RPMI7951 (cell line): Measurements from ENCODE around the gene PABPC1L. TPM values are rescaled to one million over a fixed set of nuclear protein-coding genes. Genes with fewer than 3 reads are reported as not detected.
"Not testable (repeated sequence)": the region's sequence is repeated elsewhere in the genome, so short reads cannot be mapped to it uniquely, and the experiment has no call there.

Source experiments
- DNase-seq: peaks from one replicate; pipeline ENCODE4 v3.0.0-alpha.2; 2012; ENCODE audit warnings: low read depth
- total RNA-seq: library from RNA; depleted of rRNA; stranded (reverse); fragments of >200 nt; shearing (Covaris generic); gene quantifications from 2 replicates; pipeline ENCODE4 v1.2.3, GENCODE V29; 2014; rRNA removed

The PABPC1L gene
- 4.9 and 6.2 TPM in 2 replicates for total RNA-seq

GRCh38 chr20:44909872-44910689, at the start of gene PABPC1L:
PABPC1L (plus strand) TSS chr20:44910060; CDS start chr20:44910144, 84 bp downstream.
- DNase-seq = peak; percentile 70

DNA sequence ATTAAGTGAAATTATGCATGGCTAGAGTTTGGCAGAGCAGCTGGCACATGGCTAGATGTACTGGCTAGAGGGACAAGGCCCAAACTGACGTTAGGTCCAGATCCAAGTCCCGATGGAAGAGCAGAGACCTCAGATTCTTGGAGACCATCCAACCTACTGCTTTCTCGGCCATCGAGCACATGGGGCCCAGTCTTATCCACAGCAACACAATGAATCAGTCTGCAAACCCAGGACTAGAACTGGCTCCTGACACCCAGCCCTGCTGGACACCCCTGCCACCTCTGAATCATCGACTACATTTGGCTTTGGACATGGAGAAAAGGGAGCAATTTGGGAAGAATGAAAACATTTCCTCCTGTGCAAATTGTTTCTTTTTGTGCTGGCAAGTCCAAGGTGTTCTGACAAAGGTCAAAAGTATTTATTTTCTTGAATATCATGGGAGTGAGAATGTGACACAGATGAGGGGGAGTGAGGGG, 48.3 kb upstream of the PABPC1L start:
- DNase-seq = peak; percentile 59

- DNase-seq = no peak
These were observed 47.6 kb upstream of the PABPC1L start for GRCh38 chr20:44862286-44862685.

- not testable (repeated sequence) for DNase-seq
These were observed 46.3 kb upstream of the PABPC1L start for GRCh38 chr20:44863365-44864084.

GRCh38 chr20:44864493-44864892, 45.4 kb upstream of the PABPC1L start:
- DNase-seq = not testable (repeated sequence)

- DNase-seq = no peak
These were observed 43.0 kb upstream of the PABPC1L start for GRCh38 chr20:44866703-44867335.

DNA sequence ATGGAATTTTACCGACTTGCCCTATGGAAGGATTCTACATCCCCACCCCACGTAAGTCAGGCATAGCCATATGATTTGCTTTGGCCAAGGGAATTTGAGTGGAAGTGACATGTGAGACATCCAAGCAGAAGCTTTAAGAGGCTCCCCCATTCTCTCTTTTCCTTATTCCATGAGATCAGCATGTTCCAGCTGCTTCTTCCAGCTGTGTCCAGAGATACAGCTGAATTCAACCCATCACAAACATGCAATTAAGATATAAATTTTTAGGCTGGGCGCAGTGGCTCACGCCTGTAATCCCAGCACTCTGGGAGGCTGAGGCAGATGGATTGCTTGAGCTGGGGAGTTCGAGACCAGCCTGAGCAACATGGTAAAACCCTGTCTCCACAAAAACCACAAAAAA, 40.4 kb upstream of the PABPC1L start:
- DNase-seq = no peak

GRCh38 chr20:44882360-44882759, 27.5 kb upstream of the PABPC1L start:
- not testable (repeated sequence) for DNase-seq

DNA sequence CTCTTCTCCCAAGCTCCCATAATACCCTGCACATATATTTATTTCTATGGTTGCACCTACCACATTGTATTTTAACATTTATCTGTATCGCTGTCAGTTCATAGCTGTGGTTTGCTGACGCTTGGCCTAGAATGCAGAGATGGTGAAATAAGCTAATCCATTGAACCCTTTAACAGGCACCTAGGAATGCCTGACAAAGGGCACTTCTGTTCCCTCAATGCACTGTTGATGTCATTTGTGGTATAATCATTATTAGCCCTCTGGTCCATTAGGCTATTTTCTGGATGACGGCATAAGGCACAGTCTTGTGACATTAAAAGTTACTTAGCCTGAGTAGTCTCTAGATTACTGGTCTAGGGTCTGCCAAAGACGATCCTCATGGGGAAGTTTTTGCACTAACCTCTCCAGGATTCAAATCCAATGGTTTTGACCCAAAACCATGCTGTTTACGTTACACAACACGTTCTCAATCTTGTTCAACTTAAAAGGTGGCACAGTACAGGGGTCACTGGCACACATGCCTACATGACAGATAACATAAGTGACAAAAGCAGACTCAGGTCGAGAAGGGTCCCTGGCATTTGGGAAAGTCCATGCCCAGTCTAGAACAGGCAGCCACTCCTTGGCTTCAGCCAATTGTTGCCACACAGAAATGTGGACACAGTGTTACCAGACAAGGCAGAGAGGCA, 26.5 kb upstream of the PABPC1L start:
- DNase-seq = no peak

GRCh38 chr20:44884907-44885391, 24.9 kb upstream of the PABPC1L start:
- no peak for DNase-seq

- peak; percentile 99 for DNase-seq
These were observed 24.2 kb upstream of the PABPC1L start, which contains the start of gene YWHAB for GRCh38 chr20:44885392-44886265. YWHAB (plus strand) TSS chr20:44885705; CDS start chr20:44901534, 15,829 bp downstream.

- no peak for DNase-seq
These were observed 23.6 kb upstream of the PABPC1L start for GRCh38 chr20:44886266-44886651.

- no peak for DNase-seq
These were observed 23.0 kb upstream of the PABPC1L start for GRCh38 chr20:44886828-44887227.

DNA sequence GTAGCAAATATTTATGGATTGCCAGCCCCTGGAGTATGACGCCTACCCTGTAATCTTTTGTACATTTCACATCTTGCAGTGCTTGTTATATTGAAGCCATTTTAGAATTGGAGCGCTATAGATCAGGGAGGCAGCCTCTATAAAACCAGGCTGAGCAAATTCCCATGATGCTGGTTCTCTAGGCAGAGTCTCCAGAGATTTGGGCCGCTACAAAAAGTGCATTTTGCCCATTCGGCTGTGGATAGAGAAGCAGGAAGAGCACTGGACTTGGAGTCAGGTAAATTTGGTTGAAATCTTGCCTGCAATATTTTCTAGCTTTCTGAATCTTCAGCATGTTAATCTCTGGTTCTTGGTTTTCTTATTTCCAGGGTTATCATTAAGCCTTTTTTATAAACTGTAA, 22.4 kb upstream of the PABPC1L start:
- no peak for DNase-seq

DNA sequence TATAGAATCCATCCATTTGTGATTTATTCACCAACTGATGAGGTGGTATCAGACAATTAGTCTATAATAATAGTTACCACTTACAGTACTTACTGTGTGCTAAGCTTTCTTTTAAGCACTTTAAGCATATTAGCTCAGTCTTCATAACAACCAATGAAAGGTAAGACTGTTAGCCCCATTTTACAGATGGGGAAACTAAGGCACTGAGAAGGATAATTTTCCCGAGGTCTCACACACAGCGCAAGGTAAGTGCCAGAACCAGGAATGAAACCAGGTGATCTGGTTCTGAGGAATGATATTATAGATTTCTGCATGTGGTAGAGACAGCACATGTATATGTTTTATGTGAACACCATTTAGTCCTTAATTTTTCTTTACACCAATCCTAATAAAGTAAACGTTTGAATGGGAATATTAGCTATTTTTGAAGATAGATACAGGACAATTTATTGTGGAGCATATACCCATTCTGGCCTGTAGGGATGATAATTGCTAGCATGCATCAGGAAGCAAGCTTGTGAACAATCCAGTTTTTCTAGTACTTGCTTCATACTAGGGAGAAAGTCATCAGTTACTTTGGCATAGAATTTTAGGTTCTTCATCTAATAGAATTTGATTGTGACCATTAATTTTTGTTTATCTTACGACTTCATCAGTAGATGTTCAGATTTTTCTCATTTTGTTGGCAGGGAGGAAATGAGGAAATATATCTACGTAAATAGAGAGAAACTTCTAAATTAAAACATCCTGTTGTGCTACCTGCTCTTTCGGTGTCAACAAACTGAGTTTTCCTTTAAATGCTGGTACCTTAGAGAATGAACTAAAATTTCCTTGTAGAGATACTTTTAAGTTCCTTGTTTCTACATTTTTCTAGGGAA, 21.4 kb upstream of the PABPC1L start:
- no peak for DNase-seq

DNA sequence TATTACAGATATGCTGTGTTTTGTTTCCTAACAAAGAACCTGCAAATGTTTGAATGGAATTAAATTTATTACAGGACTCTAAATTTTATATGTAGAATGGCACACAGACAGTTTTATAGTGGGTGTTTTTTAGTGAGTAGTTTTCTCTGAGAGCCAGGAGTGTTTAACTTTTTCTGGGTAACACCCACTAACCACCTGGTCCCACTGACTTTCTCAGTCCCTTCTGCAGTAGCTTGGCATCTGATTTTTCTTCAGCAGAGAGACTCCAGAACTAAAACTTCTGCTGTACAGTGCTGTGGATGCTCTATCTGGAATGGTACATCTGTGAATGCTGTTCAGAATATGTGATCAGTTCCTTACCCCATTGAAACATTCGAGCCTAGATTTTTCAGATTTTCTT, 18.0 kb upstream of the PABPC1L start:
- no peak for DNase-seq

- DNase-seq = no peak
These were observed 14.9 kb upstream of the PABPC1L start for GRCh38 chr20:44894959-44895358.

- DNase-seq = no peak
These were observed 13.3 kb upstream of the PABPC1L start for GRCh38 chr20:44896583-44896982.

DNA sequence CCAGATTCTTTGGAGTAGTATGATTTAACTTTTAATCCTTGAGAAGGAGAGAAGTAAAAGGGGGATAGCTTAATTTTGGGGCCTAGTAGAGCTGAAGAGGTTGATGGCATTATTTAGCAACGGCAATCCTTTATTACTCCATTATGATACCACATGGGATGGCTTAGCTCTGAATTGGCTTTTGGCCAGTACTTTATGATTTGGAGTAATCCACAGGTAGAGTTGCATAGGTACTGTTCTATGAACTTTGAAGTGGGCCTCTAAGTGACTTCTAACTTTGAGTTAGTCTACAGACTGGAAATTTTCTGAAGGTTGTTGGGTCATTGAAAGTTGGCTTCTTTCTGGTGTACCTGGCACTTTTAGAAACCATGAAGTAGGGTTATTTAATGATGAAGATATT, 12.7 kb upstream of the PABPC1L start:
- no peak for DNase-seq
